WTC11 (cell line): ENCODE measurements around the gene NRIP3. TPM values are rescaled to one million over a fixed set of nuclear protein-coding genes. Genes with fewer than 3 reads are reported as not detected.
A peak's percentile ranks its signal among the peaks of the same experiment; 100 is the strongest.

Source experiments
- ATAC-seq: fragments of 200-7000 bp; cut with Tn5 transposase; 2 replicates; pipeline ENCODE4 v1.10.0; 2021; ENCODE audit warnings: mild to moderate bottlenecking, moderate library complexity
- CTCF ChIA-PET: fragments of 300-600 bp; sonication (Branson Sonifier 250); formaldehyde crosslinking; loops from one replicate; lab custom pipeline; 2021; ENCODE audit warnings: antibody characterized with exemption; lab: Charles Lee
- POLR2A ChIA-PET: fragments of 350-600 bp; sonication (Branson Sonifier 250); formaldehyde crosslinking; loops from one replicate; lab custom pipeline; 2021; ENCODE audit warnings: antibody characterized with exemption; lab: Charles Lee
- DNase-seq: peaks from one replicate; pipeline ENCODE4 v3.0.0; 2021; ENCODE audit warnings: low spot score
- H3K27ac Mint-ChIP-seq: 2 replicates; pipeline ENCODE4 v1.8.0; 2021; ENCODE audit warnings: mixed read lengths
- H3K27me3 Mint-ChIP-seq: 2 replicates; pipeline ENCODE4 v1.8.0; 2021; ENCODE audit warnings: low read depth, mild to moderate bottlenecking, moderate library complexity, mixed read lengths
- H3K36me3 Mint-ChIP-seq: 2 replicates; pipeline ENCODE4 v1.8.0; 2021; ENCODE audit warnings: mixed read lengths
- H3K4me1 Mint-ChIP-seq: 2 replicates; pipeline ENCODE4 v1.8.0; 2022; ENCODE audit warnings: mixed read lengths
- H3K4me3 Mint-ChIP-seq: 2 replicates; pipeline ENCODE4 v1.8.0; 2021; ENCODE audit warnings: mild to moderate bottlenecking, moderate library complexity, mixed read lengths
- H3K9me3 Mint-ChIP-seq: 2 replicates; pipeline ENCODE4 v1.8.0; 2021; ENCODE audit warnings: mixed read lengths
- CREM ChIP-seq: sonication (generic); formaldehyde crosslinking; IDR thresholded peaks from 2 replicates; pipeline ENCODE4 v1.8.1; 2022; ENCODE audit warnings: mild to moderate bottlenecking, missing genetic modification reagents, moderate library complexity
- E2F4 ChIP-seq: sonication (generic); formaldehyde crosslinking; IDR thresholded peaks from 2 replicates; pipeline ENCODE4 v1.8.1; 2022; ENCODE audit warnings: low read depth, mild to moderate bottlenecking, moderate library complexity, missing genetic modification reagents, borderline replicate concordance
- E2F5 ChIP-seq: sonication (generic); formaldehyde crosslinking; IDR thresholded peaks from 2 replicates; pipeline ENCODE4 v1.8.1; 2022; ENCODE audit warnings: mild to moderate bottlenecking, moderate library complexity, missing genetic modification reagents
- ESRRA ChIP-seq: sonication (generic); formaldehyde crosslinking; IDR thresholded peaks from 2 replicates; pipeline ENCODE4 v1.8.1; 2022; ENCODE audit warnings: mild to moderate bottlenecking, missing genetic modification reagents, borderline replicate concordance
- FOXK1 ChIP-seq: sonication (generic); formaldehyde crosslinking; IDR thresholded peaks from 2 replicates; pipeline ENCODE4 v1.8.0; 2022; ENCODE audit warnings: mild to moderate bottlenecking, moderate library complexity, missing genetic modification reagents
- GABPB1 ChIP-seq: sonication (generic); formaldehyde crosslinking; IDR thresholded peaks from 2 replicates; pipeline ENCODE4 v1.8.1; 2023; ENCODE audit warnings: mild to moderate bottlenecking, missing genetic modification reagents
- IRF1 ChIP-seq: sonication (generic); formaldehyde crosslinking; IDR thresholded peaks from 2 replicates; pipeline ENCODE4 v1.8.0; 2023; ENCODE audit warnings: missing genetic modification reagents
- OVOL2 ChIP-seq: fragments of 250-450 bp; sonication (Bioruptor Pico); IDR thresholded peaks from 2 replicates; pipeline ENCODE4 v1.9.0; 2021; ENCODE audit warnings: mild to moderate bottlenecking, borderline replicate concordance
- TCF7 ChIP-seq: sonication (generic); formaldehyde crosslinking; IDR thresholded peaks from 2 replicates; pipeline ENCODE4 v1.8.0; 2022; ENCODE audit warnings: mild to moderate bottlenecking, low read depth, missing genetic modification reagents, moderate library complexity
- ZMAT4 ChIP-seq: fragments of 250-450 bp; sonication (Bioruptor Pico); IDR thresholded peaks from 2 replicates; pipeline ENCODE4 v1.9.0; 2021; ENCODE audit warnings: mild to moderate bottlenecking
- ZNF138 ChIP-seq: sonication (generic); formaldehyde crosslinking; conservative IDR thresholded peaks from 2 replicates; pipeline ENCODE4 v1.8.1; 2022; ENCODE audit warnings: mild to moderate bottlenecking, moderate library complexity, missing genetic modification reagents
- ZNF416 ChIP-seq: fragments of 250-450 bp; sonication (Bioruptor Pico); IDR thresholded peaks from 2 replicates; pipeline ENCODE4 v1.9.0; 2021; ENCODE audit warnings: mild to moderate bottlenecking, inconsistent platforms
- ZNF671 ChIP-seq: fragments of 250-450 bp; sonication (Bioruptor Pico); IDR thresholded peaks from 2 replicates; pipeline ENCODE4 v1.8.0; 2021; ENCODE audit warnings: mild to moderate bottlenecking
- total RNA-seq: library from RNA; stranded (reverse); gene quantifications from 3 replicates; pipeline ENCODE4 v1.2.3, GENCODE V29; 2021
- TF ChIP-seq, protein P1 (sequence below): fragments of 250-450 bp; sonication (Bioruptor Pico); IDR thresholded peaks from 2 replicates; pipeline ENCODE4 v1.9.0; 2021; ENCODE audit warnings: mild to moderate bottlenecking, borderline replicate concordance
- TF ChIP-seq, protein P2 (sequence below): sonication (generic); formaldehyde crosslinking; IDR thresholded peaks from 2 replicates; pipeline ENCODE4 v1.8.1; 2023; ENCODE audit warnings: mild to moderate bottlenecking, missing genetic modification reagents, moderate library complexity
- TF ChIP-seq, protein P3 (sequence below): sonication (generic); formaldehyde crosslinking; IDR thresholded peaks from 2 replicates; pipeline ENCODE4 v1.8.0; 2022; ENCODE audit warnings: missing genetic modification reagents
- TF ChIP-seq, protein P4 (sequence below): fragments of 250-450 bp; sonication (Bioruptor Pico); conservative IDR thresholded peaks from 2 replicates; pipeline ENCODE4 v1.9.0; 2021; ENCODE audit warnings: mild to moderate bottlenecking
- TF ChIP-seq, protein P5 (sequence below): fragments of 250-450 bp; sonication (Bioruptor Pico); IDR thresholded peaks from 2 replicates; pipeline ENCODE4 v1.9.0; 2021; ENCODE audit warnings: moderate library complexity, mild to moderate bottlenecking, inconsistent platforms, borderline replicate concordance

NRIP3 gene
- total RNA-seq, 1 experiment from 2014 or later = 4.5 TPM

DNA sequence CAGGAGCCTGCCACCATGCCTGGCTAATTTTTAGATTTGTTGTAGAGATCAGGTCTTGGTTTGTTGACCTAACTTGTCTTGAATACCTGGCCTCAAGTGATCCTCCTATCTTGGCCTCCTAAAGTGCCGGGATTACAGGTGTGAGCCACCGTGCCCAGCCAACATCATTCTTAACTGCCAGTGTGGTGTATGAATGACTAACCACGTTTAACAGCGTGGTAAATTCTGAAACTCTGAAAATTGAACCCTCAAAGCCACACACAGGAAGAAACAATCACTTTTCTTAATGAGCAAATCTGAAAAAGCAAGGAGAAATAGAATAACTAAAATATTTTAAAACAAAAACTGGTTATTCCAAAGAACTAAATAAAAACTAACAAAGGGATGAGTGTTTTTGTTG lies 46.9 kb downstream of the NRIP3 start (continued):
- TF ChIP-seq OVOL2 (CRISPR knock-in tag) = no peak
- TF ChIP-seq, protein P1, sequence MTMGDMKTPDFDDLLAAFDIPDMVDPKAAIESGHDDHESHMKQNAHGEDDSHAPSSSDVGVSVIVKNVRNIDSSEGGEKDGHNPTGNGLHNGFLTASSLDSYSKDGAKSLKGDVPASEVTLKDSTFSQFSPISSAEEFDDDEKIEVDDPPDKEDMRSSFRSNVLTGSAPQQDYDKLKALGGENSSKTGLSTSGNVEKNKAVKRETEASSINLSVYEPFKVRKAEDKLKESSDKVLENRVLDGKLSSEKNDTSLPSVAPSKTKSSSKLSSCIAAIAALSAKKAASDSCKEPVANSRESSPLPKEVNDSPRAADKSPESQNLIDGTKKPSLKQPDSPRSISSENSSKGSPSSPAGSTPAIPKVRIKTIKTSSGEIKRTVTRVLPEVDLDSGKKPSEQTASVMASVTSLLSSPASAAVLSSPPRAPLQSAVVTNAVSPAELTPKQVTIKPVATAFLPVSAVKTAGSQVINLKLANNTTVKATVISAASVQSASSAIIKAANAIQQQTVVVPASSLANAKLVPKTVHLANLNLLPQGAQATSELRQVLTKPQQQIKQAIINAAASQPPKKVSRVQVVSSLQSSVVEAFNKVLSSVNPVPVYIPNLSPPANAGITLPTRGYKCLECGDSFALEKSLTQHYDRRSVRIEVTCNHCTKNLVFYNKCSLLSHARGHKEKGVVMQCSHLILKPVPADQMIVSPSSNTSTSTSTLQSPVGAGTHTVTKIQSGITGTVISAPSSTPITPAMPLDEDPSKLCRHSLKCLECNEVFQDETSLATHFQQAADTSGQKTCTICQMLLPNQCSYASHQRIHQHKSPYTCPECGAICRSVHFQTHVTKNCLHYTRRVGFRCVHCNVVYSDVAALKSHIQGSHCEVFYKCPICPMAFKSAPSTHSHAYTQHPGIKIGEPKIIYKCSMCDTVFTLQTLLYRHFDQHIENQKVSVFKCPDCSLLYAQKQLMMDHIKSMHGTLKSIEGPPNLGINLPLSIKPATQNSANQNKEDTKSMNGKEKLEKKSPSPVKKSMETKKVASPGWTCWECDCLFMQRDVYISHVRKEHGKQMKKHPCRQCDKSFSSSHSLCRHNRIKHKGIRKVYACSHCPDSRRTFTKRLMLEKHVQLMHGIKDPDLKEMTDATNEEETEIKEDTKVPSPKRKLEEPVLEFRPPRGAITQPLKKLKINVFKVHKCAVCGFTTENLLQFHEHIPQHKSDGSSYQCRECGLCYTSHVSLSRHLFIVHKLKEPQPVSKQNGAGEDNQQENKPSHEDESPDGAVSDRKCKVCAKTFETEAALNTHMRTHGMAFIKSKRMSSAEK = no peak
- no peak for TF ChIP-seq ZMAT4 (CRISPR knock-in tag)

- Mint-ChIP-seq H3K9me3 (peaks cover 11% of the 10 kb centered on the region), H3K36me3 (peaks cover 7% of the 10 kb centered on the region), H3K4me3 (no peak overlapping the region), H3K4me1 (peaks cover 7% of the 10 kb centered on the region; the same call in 1 of the 2 replicates), H3K27me3 (no peaks in the 10 kb centered on the region), H3K27ac (no peak overlapping the region)
- POLR2A ChIA-PET = no interaction called here
- ATAC-seq (peak; percentile 46; the same call in 1 of the 2 replicates), DNase-seq (no peak)
- no peak for TF ChIP-seq ZNF138 (CRISPR knock-in tag)
- no peak for TF ChIP-seq ZNF416 (CRISPR knock-in tag)
- no peak for TF ChIP-seq GABPB1 (CRISPR knock-in tag)
- no peak for TF ChIP-seq FOXK1 (CRISPR knock-in tag)
- TF ChIP-seq ZNF671 (CRISPR knock-in tag) = no peak
- TF ChIP-seq, protein P2, sequence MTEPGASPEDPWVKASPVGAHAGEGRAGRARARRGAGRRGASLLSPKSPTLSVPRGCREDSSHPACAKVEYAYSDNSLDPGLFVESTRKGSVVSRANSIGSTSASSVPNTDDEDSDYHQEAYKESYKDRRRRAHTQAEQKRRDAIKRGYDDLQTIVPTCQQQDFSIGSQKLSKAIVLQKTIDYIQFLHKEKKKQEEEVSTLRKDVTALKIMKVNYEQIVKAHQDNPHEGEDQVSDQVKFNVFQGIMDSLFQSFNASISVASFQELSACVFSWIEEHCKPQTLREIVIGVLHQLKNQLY (CRISPR knock-in tag) = no peak
- no peak for TF ChIP-seq ESRRA
- TF ChIP-seq, protein P3, sequence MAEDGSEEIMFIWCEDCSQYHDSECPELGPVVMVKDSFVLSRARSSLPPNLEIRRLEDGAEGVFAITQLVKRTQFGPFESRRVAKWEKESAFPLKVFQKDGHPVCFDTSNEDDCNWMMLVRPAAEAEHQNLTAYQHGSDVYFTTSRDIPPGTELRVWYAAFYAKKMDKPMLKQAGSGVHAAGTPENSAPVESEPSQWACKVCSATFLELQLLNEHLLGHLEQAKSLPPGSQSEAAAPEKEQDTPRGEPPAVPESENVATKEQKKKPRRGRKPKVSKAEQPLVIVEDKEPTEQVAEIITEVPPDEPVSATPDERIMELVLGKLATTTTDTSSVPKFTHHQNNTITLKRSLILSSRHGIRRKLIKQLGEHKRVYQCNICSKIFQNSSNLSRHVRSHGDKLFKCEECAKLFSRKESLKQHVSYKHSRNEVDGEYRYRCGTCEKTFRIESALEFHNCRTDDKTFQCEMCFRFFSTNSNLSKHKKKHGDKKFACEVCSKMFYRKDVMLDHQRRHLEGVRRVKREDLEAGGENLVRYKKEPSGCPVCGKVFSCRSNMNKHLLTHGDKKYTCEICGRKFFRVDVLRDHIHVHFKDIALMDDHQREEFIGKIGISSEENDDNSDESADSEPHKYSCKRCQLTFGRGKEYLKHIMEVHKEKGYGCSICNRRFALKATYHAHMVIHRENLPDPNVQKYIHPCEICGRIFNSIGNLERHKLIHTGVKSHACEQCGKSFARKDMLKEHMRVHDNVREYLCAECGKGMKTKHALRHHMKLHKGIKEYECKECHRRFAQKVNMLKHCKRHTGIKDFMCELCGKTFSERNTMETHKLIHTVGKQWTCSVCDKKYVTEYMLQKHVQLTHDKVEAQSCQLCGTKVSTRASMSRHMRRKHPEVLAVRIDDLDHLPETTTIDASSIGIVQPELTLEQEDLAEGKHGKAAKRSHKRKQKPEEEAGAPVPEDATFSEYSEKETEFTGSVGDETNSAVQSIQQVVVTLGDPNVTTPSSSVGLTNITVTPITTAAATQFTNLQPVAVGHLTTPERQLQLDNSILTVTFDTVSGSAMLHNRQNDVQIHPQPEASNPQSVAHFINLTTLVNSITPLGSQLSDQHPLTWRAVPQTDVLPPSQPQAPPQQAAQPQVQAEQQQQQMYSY = no peak
- TF ChIP-seq CREM (CRISPR knock-in tag) = no peak
- TF ChIP-seq E2F4 = no peak
- TF ChIP-seq, protein P4, sequence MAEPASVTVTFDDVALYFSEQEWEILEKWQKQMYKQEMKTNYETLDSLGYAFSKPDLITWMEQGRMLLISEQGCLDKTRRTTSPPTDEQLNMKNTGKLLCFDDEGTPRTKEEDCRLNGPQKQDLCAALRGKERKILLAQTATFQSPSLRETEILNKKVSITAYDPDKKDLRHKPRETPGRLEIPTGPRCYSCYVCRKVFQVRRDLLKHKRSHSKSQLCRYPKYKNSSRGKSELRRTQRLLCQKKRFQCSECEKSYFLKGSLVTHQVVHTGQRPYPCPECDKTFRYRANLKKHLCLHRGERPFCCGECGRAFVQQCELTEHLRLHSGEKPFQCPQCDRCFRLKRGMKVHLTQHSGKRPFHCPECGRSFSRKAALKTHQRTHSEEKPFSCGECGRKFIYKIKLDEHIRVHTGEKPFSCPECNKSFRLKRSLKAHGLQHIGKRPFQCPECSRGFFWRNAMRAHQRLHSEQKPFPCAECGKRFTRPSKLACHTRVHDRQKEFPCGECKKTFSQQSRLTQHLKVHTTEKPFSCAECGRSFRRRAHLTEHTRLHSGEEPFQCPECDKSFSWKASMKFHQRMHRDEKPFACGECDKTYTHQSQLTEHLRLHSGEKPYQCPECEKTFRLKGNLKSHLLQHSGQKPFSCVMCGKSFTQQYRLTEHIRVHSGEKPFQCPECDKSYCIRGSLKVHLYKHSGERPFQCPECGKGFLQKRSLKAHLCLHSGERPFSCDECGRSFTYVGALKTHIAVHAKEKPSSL (CRISPR knock-in tag) = no peak
- TF ChIP-seq, protein P5, sequence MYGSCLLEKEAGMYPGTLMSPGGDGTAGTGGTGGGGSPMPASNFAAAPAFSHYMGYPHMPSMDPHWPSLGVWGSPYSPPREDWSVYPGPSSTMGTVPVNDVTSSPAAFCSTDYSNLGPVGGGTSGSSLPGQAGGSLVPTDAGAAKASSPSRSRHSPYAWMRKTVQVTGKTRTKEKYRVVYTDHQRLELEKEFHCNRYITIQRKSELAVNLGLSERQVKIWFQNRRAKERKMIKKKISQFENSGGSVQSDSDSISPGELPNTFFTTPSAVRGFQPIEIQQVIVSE (CRISPR knock-in tag) = no peak
- TF ChIP-seq E2F5 (CRISPR knock-in tag) = no peak
- no peak for TF ChIP-seq TCF7 (CRISPR knock-in tag)
- no peak for TF ChIP-seq IRF1 (CRISPR knock-in tag)
- CTCF ChIA-PET = interaction anchor here (1.0 to 1.3 kb wide), 2 partner anchors 10 to 15 kb away, joined by 4 to 5 read pairs; partner anchors contain the start of gene TMEM9B
These were observed 54.9 kb downstream of the NRIP3 start for GRCh38 chr11:8948886-8949285.
